ENCODE data around the gene THOC3. TPM values are rescaled to one million over a fixed set of nuclear protein-coding genes. Genes with fewer than 3 reads are reported as not detected.
"Not testable (repeated sequence)": the region's sequence is repeated elsewhere in the genome, so short reads cannot be mapped to it uniquely, and the experiment has no call there.

THOC3 gene
- total RNA-seq, 2 donors from 2014 or later = 66.7 to 111 TPM

DNA sequence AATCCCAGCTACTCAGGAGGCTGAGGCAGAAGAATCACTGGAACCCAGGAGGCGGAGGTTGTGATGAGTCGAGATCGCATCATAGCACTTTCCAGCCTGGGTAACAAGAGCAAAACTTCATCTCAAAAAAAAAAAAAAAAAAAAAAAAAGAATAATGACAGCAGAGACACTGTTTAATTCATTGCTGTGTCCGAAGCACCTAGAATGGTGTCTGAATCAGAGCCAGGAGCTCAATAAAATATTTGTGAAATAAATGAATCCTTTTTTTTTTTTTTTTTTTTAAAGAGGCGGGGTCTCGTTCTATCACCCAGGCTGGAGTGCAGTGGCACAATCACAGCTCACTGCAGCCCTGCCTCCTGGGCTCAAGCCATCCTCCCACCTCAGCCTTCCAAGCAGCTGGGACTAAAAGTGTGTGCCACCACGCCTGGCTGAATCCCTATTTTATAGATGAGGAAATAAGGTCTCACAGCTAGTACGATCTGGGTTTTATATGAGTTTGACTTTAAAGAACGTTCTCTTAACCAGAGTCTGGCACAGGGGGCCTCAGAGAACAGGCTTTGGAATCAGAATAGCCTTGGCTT, 47.8 kb downstream of the THOC3 start:
- no peaks in the 10 kb centered on the region for H3K27me3 ChIP-seq (ENCODE audit: control insufficient read depth, insufficient read depth, low read length, poor library complexity, severe bottlenecking)
- H3K27ac ChIP-seq (ENCODE audit: low read depth, low read length) = no peak overlapping the region
- Mint-ChIP-seq H3K4me3 (no peak overlapping the region), H3K4me1 (no peaks in the 10 kb centered on the region), H3K27me3 (ENCODE audit: insufficient read depth) (no peaks in the 10 kb centered on the region), H3K27ac (no peak overlapping the region), H3K36me3 (ENCODE audit: low read depth) (peaks cover 16% of the 10 kb centered on the region), H3K9me3 (no peaks in the 10 kb centered on the region)
- H3K4me3 ChIP-seq (ENCODE audit: low read length) = no peak overlapping the region
- no peaks in the 10 kb centered on the region for H3K9me3 ChIP-seq (ENCODE audit: control insufficient read depth, low read length)
- DNase-seq = peak; percentile 39
- TF ChIP-seq CTCF (conservative IDR thresholded peaks at IDR 0.05) = no peak
- H3K36me3 ChIP-seq (ENCODE audit: control insufficient read depth, insufficient read depth, low read length) = peaks cover 3% of the 10 kb centered on the region
- H3K9ac ChIP-seq (ENCODE audit: extremely low read depth, low read length, poor library complexity, severe bottlenecking) = no peak overlapping the region
- H3K4me1 ChIP-seq (ENCODE audit: control insufficient read depth, insufficient read depth, low read length) = no peaks in the 10 kb centered on the region
- 88 to 97% methylated on average over 7 to 9 of the region's 9 CpGs for WGBS, 2 experiments (ENCODE audit: insufficient coverage in 1 of 2, insufficient read length in 1 of 2)

DNA sequence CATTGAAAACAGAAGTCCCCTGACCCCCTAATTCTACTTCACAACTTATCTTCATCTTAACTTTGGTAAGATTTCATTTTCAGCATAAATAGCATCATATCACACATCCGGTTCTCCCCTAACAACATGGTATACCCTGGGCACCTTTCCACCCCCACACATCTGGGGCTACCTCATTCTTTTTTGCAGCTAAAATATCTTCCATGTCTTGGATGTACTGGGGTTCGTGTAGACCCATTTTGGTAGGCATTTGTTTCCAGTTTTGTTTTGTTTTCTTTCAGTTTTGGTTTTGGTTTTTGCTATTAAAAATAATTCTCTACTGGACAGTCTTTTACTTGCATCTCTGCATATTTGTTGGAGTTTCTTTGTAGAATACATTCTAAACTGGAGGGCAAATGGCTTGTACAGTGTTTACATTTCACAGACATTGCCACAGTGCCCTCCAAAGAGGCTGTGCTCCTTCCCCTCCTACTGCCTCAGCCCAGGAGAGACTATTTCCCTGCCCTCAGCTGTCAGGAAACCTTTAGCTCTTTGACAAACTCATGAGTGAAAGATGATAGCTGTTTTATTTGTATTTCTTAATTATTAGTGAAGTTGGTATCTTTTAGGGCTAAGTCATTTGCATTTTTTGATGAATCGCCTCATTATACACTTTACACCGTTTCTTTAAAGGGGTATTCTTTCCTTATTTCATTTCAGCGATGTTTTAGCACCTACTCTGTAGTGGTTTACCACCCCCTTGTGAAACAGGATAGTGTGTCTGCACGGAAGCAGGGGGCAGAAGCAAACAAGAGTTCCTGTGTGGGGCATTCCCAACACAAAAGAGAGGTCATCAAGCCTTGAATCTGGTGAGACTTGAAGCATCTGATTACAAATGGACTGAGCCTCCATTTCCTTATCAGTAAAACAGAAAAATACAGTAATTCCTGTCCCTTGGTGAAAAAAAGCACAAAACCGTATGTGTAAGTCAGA, 52.8 kb downstream of the THOC3 start:
- not testable (repeated sequence) for H3K9me3 ChIP-seq (ENCODE audit: control insufficient read depth, low read length); H3K27me3 ChIP-seq (ENCODE audit: control insufficient read depth, insufficient read depth, low read length, poor library complexity, severe bottlenecking); H3K27me3 Mint-ChIP-seq (ENCODE audit: insufficient read depth); DNase-seq; H3K4me1 Mint-ChIP-seq; H3K4me1 ChIP-seq (ENCODE audit: control insufficient read depth, insufficient read depth, low read length); H3K27ac Mint-ChIP-seq; H3K27ac ChIP-seq (ENCODE audit: low read depth, low read length); H3K9ac ChIP-seq (ENCODE audit: extremely low read depth, low read length, poor library complexity, severe bottlenecking); H3K4me3 ChIP-seq (ENCODE audit: low read length); H3K4me3 Mint-ChIP-seq; H3K36me3 ChIP-seq (ENCODE audit: control insufficient read depth, insufficient read depth, low read length); H3K9me3 Mint-ChIP-seq
- 60 to 77% methylated on average over 1 to 4 of the region's 7 CpGs for WGBS, 2 experiments (ENCODE audit: insufficient coverage in 1 of 2, insufficient read length in 1 of 2)
- H3K36me3 Mint-ChIP-seq (ENCODE audit: low read depth) = peaks cover 11% of the 10 kb centered on the region

DNA sequence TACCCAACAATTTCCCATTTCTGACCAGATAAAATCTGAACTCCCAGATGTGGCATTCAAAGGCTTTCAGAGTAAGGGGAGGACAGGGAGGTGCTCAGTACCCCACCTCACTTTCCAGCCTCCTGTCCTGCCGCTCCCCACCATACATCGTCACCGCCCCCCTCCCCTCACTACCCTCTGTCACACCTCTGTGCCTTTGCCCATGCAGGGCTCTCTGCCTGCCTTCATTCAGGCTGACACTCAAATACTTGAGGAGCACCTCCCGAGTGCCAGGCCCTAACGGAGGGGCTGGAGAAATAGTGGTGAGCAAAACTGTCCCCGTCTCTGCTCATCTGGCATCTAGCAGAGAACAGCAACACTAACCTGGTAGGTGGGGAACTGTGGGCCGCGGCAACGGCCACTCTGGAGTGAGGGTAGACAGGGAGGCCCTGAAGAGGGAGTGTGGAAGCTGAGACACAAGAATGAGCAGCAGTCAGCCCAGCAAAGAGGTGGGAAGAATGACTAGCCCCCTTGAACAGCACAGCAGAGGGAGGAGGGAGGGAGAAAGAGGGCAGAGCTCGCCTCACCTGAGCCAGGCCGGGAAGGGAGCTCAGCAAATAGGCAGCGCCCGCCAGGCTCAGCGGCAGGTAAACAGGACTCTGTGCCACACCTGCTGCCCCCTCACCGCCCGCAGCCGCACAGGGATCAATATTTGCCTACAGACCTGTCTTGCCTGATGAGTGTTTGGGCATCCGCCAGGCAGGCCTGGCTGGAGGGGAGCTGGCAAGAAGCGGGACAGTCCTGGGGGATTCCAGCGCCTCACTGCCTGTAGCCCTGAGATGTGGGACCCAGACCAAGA, 54.1 kb downstream of the THOC3 start:
- not testable (repeated sequence) for H3K27me3 Mint-ChIP-seq (ENCODE audit: insufficient read depth); H3K4me1 Mint-ChIP-seq

DNA sequence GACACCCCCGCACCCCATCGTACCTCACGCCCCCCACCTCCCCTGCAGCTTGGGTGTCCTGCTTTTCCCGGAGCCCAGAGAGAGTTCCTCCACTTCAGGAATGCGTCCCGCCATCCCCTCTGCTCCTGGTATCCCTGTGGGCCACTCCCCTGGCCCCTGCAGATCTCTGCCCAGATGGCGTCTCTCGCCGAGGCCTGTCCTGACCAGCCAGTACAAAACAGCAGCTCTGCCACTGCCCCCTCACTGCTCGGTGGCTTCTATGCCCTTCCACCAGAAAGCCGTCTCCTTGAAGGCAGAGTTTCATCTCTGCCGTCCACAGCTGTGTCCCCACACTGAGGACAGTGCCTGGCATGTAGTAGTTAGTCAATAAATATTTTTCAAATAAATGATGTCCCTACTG, 58.0 kb downstream of the THOC3 start:
- not testable (repeated sequence) for H3K27ac ChIP-seq (ENCODE audit: low read depth, low read length); H3K4me3 ChIP-seq (ENCODE audit: low read length); H3K36me3 ChIP-seq (ENCODE audit: control insufficient read depth, insufficient read depth, low read length); H3K27ac Mint-ChIP-seq; H3K4me1 ChIP-seq (ENCODE audit: control insufficient read depth, insufficient read depth, low read length); H3K9ac ChIP-seq (ENCODE audit: extremely low read depth, low read length, poor library complexity, severe bottlenecking); H3K36me3 Mint-ChIP-seq (ENCODE audit: low read depth); H3K4me1 Mint-ChIP-seq; H3K4me3 Mint-ChIP-seq; H3K27me3 Mint-ChIP-seq (ENCODE audit: insufficient read depth); H3K9me3 Mint-ChIP-seq; H3K27me3 ChIP-seq (ENCODE audit: control insufficient read depth, insufficient read depth, low read length, poor library complexity, severe bottlenecking); H3K9me3 ChIP-seq (ENCODE audit: control insufficient read depth, low read length)
- peak; percentile 57 for DNase-seq
- WGBS, 2 experiments (ENCODE audit: insufficient coverage in 1 of 2, insufficient read length in 1 of 2) = 80 to 82% methylated on average over 8 to 10 of the region's 12 CpGs

More for the DNA sequence above, 54.1 kb downstream of the THOC3 start:
- peak; percentile 41 for DNase-seq
- not testable (repeated sequence) for H3K9ac ChIP-seq (ENCODE audit: extremely low read depth, low read length, poor library complexity, severe bottlenecking); H3K4me3 Mint-ChIP-seq; H3K27ac Mint-ChIP-seq; H3K27ac ChIP-seq (ENCODE audit: low read depth, low read length); H3K36me3 Mint-ChIP-seq (ENCODE audit: low read depth); H3K4me3 ChIP-seq (ENCODE audit: low read length); H3K9me3 ChIP-seq (ENCODE audit: control insufficient read depth, low read length); H3K27me3 ChIP-seq (ENCODE audit: control insufficient read depth, insufficient read depth, low read length, poor library complexity, severe bottlenecking); H3K36me3 ChIP-seq (ENCODE audit: control insufficient read depth, insufficient read depth, low read length); H3K9me3 Mint-ChIP-seq; H3K4me1 ChIP-seq (ENCODE audit: control insufficient read depth, insufficient read depth, low read length)
- 89 to 95% methylated on average over 2 to 4 of the region's 20 CpGs for WGBS, 2 experiments (ENCODE audit: insufficient coverage in 1 of 2, insufficient read length in 1 of 2)

Other genes starting within 250 kb of the THOC3 start
- gene CPLX2, start 96.7 kb downstream of the THOC3 start, total RNA-seq = not detected

Data from endodermal cell (in vitro differentiated cells).